GM19099 (cell line): ENCODE measurements around the gene EFNB3.

Source experiments
- POLR2A ChIP-seq: IDR thresholded peaks from 3 replicates; pipeline ENCODE4 v1.6.1; 2011; ENCODE audit warnings: low read depth; ENCODE audit not compliant: insufficient read length; ENCODE audit errors: extremely low read depth

EFNB3 gene, protein sequence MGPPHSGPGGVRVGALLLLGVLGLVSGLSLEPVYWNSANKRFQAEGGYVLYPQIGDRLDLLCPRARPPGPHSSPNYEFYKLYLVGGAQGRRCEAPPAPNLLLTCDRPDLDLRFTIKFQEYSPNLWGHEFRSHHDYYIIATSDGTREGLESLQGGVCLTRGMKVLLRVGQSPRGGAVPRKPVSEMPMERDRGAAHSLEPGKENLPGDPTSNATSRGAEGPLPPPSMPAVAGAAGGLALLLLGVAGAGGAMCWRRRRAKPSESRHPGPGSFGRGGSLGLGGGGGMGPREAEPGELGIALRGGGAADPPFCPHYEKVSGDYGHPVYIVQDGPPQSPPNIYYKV

DNA sequence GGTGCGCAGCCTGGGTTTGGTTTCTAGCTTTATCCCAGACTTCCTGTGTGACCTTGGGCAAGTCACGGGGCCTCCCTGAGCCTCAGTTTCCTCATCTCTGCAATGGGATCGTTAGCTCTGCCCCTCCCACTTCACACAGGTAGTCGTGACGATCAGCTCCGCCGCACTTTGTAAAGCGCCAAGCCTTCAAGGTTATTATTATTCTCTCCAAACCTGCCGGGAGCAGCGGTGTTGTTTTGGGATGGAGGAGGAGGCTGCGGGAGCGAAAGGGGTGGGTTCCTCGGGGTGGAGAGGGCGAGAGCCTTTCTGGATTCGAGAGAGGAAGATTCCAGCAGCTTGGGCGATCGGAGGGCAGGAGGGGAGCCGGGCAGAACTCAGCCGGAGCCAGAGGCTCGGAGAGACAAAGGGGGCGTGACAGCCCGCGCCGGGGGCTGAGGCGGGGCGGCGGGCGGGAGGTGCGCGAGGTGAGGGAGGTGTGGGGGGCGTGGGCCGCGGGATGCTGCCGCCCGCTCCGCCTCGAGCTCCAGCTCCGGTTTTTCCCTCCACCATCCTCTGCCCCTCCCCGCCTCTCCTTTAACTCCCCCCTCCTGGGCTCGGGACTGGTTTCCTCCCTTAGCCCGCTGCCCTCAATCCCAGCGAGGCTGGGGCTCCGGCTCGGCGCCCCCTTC, at the start of gene EFNB3:
TSS of gene EFNB3 (plus strand) at position 602 of the 668 bp plus-strand sequence. CDS start 397 bp downstream, outside the sequence.
- TF ChIP-seq POLR2A: no peak

DNA sequence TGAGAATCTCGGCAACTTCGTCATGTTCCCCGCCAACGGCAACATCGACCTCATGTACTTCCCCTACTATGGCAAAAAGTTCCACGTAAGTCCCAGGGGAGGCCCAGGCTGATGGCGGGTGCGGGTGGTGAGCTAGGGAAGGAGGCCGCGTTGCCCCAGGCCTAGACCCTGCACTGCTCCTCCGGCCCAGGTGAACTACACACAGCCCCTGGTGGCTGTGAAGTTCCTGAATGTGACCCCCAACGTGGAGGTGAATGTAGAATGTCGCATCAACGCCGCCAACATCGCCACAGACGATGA, 49.5 kb upstream of the EFNB3 start:
- no peak for TF ChIP-seq POLR2A

DNA sequence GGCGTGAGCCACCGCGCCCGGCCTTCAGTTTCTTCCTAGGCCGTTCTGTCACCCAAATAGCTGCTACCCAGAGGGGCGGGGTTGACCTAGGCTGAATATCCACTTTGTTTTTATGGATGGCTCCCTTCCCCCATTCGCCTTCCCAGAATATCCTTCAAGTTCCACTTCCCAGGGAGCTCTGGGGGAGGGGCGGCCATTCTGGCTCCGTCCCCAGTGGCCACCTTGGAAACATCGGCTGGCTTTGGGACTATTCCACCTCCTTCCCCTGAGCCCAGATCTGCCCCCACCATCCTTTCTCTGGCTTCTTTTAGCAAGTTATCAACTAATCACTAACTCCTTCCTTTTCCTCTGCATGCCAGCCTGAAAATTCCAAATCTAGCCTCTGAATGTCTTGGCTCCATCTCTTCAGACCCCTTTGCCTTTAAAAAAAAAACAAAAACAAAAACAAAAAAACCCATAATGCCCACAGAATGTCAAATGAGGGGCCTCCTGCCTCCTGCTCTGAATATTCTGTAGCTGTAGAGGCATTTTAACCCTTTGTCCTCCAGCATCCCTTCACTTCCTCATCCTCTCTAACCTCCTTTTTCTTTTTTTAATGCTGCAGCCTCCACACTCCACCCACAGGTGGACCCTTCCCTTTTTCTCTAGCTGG, 47.9 kb upstream of the EFNB3 start:
- no peak for TF ChIP-seq POLR2A

DNA sequence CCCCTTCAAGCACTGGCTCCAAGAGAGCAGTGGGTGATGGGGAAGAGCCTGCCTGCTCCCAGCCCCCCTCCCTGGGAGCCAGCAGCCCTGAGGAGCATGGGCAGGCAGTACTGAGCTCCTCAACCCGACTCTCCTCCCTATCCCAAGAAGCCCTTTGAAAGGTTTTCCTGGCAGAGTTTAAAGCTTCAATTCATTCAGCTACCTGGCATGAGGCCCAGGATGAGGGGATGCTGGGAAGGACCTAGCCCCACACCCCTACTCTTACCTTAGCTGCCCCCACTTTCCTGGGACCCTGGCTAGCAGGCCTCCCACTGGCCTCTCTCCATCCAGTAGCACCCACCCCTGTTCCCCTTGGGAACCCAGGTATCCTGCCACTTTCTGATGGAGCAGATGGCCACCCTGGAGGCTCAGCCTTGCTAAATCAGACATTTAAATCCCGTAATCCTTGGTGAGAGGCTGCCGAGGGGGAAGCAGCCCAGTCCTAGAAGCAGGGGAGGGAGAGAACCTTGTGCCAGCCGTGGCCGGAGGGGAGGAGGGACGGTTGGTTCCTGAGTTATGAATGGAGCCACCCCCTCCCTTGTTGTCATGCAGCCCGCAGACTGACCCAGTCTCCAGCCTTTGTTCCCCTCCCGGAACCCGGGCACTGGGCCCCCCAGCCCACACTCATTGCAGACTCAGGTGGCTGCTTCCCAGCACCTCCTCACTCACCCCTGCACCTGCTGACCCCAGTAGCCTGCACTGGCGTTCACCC, 37.2 kb upstream of the EFNB3 start:
- TF ChIP-seq POLR2A: no peak

DNA sequence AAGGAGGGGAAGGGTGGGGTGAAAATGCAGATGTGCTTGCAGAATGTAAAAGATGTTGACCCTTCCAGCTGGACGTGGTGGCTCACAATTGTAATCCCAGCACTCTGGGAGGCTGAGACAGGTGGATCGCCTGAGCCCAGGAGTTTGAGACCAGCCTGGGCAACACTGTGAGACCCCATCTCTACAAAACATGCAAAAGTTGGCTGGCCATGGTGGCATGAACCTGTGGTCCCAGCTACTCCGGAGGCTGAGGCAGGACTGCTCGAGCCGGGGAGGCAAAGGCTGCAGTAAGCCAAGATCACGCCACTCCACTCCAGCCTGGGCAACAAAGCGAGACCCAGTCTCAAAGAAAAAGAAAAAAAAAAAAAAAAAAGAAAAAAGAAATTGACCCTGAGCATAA, 36.5 kb upstream of the EFNB3 start:
- no peak for TF ChIP-seq POLR2A

DNA sequence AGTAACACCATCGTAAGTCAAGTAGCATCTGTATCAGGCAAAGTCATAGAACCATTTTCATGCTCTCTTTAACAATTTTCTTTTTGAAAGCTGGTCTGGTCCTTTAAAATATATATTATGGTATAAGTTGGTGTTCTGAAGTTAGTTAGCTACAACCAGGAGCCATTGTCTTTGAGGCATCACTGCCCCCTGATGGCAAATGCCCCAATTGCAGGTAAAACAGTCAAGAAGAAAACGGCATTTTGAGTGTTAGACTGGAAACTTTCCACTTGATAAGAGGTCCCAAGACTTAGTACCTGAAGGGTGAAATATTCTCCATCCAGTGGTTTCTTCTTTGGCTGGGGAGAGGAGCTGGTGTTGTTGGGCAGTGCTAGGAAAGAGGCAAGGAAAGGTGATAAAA, 31.8 kb upstream of the EFNB3 start:
- no peak for TF ChIP-seq POLR2A

DNA sequence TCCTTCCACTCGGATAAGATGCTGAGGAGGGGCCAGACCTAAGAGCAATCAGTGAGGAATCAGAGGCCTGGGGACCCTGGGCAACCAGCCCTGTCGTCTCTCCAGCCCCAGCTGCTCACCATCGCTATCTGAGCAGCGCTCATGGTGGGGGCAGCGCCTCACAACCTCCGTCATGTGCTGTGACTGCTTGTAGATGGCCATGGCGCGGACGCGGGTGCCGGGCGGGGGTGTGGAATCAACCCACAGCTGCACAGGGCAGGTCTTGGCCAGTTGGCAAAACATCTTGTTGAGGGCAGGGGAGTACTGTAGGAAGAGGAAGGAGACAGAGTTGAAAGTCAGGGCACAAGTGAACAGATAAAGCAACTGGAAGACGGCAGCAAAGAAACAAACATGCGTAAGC, 30.1 kb upstream of the EFNB3 start:
- TF ChIP-seq POLR2A: no peak

DNA sequence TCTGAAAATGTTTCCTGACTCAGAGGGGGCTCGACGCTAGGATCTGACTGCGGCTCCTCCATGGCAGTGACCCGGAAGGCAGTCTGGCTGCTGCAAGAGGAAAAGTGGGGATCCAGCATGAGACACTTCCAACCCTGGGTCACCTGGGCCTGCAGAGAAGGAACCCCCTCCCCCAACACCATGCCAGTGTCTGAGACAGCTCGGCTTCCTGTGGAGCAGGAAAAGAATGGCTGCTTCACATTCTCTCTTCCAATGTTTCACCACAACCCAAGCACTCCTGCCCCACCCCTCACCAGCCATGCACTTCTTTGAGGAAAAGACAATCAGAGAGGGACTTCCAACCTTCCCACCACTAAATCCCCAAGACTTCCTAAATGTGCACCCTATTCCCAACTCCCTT, 28.5 kb upstream of the EFNB3 start:
- no peak for TF ChIP-seq POLR2A

DNA sequence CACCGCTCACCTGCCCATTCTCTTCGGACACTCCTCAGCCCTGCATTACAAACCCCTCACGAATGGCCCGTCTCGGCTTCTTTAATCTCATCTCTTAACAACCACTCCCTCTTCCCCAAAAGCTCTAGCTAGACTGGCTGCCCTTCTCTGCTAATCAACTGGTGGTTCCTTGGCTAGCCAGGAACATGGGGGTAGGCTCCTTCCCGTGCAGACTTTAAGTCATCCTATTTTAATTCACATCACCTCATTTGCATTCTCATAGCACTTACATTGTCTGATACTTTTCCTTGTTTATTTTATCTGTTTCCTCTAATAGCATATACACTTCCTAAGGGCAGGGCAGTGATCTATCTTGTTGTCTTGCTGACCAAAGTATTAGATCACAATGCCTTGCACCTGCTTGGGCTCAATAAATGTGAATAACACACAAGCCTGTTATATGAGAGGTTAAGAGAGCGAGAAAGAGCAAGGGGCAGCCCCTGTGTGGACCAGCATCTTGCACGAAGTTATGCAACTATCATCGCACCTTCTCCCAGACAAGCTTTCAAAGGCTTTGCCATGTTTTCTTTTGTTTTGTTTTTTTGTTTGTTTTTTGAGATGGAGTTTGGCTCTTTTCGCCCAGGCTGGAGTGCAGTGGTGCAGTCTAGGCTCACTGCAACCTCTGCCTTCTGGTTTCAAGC, 27.5 kb upstream of the EFNB3 start:
- no peak for TF ChIP-seq POLR2A

DNA sequence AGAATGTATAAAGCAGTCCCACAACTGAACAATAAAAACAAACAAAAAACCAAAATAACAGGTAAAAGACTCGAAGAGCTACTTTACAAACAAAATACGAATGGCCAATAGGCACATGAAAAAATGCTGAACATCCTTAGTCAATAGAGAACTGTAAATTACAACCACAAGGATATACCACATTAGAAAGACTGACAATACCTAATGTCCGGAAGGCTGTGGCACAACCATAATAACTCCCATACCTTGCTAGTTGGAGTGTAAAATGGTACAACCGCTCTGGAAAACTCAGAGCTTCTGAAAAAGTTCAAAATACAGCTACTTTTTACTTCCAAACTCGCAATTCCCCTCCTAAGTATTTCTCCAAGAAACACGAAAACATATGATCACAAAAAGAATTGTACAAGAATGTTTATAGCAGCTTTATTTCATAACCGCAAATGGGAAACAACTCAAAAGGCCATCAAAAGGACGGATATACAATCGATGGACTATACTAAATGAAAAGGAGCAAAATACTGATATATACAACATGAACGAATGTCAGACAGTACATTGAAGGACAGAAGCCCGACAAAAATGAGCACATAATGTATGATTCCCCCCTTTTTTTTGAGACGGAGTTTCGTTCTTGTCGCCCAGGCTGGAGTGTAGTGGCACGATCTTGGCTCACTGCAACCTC, 20.0 kb upstream of the EFNB3 start:
- TF ChIP-seq POLR2A: no peak

DNA sequence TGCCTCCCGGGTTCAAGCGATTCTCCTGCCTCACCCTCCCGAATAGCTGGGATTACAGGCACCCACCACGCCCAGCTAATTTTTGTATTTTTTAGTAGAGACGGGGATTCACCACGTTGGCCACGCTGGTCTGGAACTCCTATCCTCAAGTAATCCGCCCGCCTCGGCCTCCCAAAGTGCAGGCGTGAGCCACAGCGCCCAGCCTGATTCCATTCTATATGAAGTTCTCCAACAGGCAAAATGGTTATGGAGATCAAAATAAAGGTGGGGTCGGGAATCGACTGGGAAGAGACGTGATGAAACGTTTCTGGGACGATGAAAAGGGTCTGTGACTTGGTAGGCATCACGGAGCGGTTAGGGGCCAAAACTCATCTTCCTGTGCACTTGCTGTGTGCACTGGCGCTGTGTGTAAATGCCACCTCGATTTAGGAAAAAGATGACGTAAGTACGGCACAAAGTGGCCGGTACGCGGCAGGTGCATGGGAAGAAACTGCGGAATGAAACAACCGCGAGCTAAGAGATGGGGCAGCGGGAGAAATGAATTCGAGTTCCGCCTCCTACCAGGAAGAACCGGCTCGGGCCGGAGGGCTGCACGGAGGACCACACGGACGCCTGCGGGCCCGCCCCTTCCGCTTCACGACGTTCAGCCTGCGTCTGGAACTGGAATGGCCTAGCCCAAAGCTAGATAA, 19.3 kb upstream of the EFNB3 start:
- peak; percentile 79 for TF ChIP-seq POLR2A

DNA sequence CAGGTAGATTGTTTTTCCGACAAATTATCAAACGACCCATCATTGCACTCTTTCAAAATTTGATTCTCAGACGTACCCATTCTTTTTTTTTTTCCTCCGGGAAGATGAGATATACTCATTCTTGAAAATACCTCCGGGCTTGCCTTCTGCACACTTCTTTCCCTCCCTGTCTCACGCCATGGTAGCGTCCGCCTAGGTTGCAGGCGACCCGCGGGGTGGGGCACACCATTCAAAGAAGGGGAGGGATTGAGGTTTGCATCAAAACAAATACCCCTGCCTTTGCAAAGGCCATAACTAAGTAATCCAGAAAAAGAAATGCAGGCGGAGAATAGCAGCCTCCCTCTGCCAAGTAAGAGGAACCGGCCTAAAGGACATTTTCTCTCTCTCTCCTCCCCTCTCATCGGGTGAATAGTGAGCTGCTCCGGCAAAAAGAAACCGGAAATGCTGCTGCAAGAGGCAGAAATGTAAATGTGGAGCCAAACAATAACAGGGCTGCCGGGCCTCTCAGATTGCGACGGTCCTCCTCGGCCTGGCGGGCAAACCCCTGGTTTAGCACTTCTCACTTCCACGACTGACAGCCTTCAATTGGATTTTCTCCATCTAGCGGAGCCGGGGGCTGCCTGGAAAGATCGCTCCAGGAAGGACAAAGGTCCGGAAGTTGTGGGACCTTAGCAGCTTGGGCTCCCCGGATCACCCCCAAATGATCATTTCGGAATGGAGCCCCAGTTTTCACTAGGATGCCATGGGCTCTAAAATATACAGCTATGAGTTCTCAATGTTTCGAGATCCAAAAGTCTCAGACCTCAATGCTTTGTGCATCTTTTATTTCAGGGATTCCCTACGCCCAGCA, 18.6 kb upstream of the EFNB3 start:
- TF ChIP-seq POLR2A: peak; percentile 92
